ENCODE results near the gene ATG10. TPM values are rescaled to one million over a fixed set of nuclear protein-coding genes. Genes with fewer than 3 reads are reported as not detected.

Gene ATG10
- total and polyA plus RNA-seq, 2 donors (not counting 1 experiment from before 2014, with no cell fraction given), result 1.6 to 11.6 TPM

DNA sequence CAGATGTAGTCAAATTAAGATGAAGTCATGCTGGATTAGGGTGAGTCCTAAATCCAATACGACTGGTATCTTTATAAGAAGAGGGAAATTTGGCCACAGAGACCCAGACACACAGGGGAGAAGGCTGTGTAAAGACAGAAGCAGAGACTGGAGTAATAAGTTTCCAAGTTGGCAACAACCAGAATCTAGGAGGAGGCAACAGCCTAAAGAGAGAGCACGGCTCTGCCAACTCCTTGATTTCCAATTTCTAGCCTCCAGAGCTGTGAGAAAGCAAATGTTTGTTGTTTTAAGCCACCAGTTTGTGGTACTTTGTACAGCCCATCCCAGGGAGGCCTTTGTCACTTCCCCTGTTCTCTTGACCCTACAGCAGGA lies 74.4 kb downstream of the ATG10 start:
- no peak overlapping the region for H3K9ac ChIP-seq (ENCODE audit: low read length)
- Mint-ChIP-seq H3K4me1 (peaks cover 6% of the 10 kb centered on the region), H3K27me3 (no peaks in the 10 kb centered on the region), H3K4me3 (no peak overlapping the region), H3K9me3 (ENCODE audit: insufficient read depth) (no peaks in the 10 kb centered on the region), H3K27ac (no peak overlapping the region)
- H2AFZ ChIP-seq (ENCODE audit: insufficient read depth, low read depth, low read length, poor library complexity, severe bottlenecking), result no peak overlapping the region
- H3K9me3 ChIP-seq (ENCODE audit: control extremely low read depth in 1 of 3, control insufficient read depth in 2 of 3, insufficient read depth in 1 of 3, low read length in 2 of 3), result peaks cover 0 to 17% (median 9%) of the 10 kb centered on the region in 3 donors
- DNase-seq (no peak), ATAC-seq (ENCODE audit: low read depth) (no peak)
- ChIA-PET POLR2A (no interaction called here), CTCF (no interaction called here)
- H3K79me2 ChIP-seq (ENCODE audit: control insufficient read depth, insufficient read depth, low read length), result no peaks in the 10 kb centered on the region
- 100% methylated on average over 2 of the region's 2 CpGs for WGBS (ENCODE audit: insufficient coverage)
- no peak overlapping the region for H3K4me2 ChIP-seq (replicated peaks; ENCODE audit: low read depth, low read length, poor library complexity, severe bottlenecking)
- no peaks in the 10 kb centered on the region for H3K36me3 ChIP-seq (replicated peaks in 1 of 2; ENCODE audit: control extremely low read depth in 1 of 2, control insufficient read depth in 1 of 2, extremely low read depth in 1 of 2, insufficient read depth in 2 of 2, low read length in 1 of 2)
- no peaks in the 10 kb centered on the region for H3K27me3 ChIP-seq (replicated peaks in 1 of 4; ENCODE audit: control extremely low read depth in 1 of 4, control insufficient read depth in 3 of 4, insufficient read depth in 4 of 4, low read length in 3 of 4)
- intact Hi-C loops (cut with micrococcal nuclease), result no loop called here
- TF ChIP-seq EZH2 (IDR thresholded peaks at IDR 0.05; ENCODE audit: borderline replicate concordance, insufficient read depth, low read depth, low read length, poor library complexity, severe bottlenecking), result no peak
- TF ChIP-seq, protein P1, sequence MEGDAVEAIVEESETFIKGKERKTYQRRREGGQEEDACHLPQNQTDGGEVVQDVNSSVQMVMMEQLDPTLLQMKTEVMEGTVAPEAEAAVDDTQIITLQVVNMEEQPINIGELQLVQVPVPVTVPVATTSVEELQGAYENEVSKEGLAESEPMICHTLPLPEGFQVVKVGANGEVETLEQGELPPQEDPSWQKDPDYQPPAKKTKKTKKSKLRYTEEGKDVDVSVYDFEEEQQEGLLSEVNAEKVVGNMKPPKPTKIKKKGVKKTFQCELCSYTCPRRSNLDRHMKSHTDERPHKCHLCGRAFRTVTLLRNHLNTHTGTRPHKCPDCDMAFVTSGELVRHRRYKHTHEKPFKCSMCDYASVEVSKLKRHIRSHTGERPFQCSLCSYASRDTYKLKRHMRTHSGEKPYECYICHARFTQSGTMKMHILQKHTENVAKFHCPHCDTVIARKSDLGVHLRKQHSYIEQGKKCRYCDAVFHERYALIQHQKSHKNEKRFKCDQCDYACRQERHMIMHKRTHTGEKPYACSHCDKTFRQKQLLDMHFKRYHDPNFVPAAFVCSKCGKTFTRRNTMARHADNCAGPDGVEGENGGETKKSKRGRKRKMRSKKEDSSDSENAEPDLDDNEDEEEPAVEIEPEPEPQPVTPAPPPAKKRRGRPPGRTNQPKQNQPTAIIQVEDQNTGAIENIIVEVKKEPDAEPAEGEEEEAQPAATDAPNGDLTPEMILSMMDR (IDR thresholded peaks at IDR 0.05), result no peak
- no peaks in the 10 kb centered on the region for H3K4me1 ChIP-seq (ENCODE audit: control insufficient read depth in 2 of 2, insufficient read depth in 2 of 2, low read length in 2 of 2)
- H3K4me3 ChIP-seq (ENCODE audit: control extremely low read depth in 1 of 5, extremely low read depth in 1 of 5, insufficient read depth in 1 of 5, low read depth in 2 of 5, low read length in 4 of 5), result no peak overlapping the region
- no peaks in the 10 kb centered on the region for H4K20me1 ChIP-seq (ENCODE audit: control insufficient read depth, insufficient read depth, low read length, poor library complexity, severe bottlenecking)
- no peak overlapping the region for H3K27ac ChIP-seq (ENCODE audit: low read length in 2 of 2)

DNA sequence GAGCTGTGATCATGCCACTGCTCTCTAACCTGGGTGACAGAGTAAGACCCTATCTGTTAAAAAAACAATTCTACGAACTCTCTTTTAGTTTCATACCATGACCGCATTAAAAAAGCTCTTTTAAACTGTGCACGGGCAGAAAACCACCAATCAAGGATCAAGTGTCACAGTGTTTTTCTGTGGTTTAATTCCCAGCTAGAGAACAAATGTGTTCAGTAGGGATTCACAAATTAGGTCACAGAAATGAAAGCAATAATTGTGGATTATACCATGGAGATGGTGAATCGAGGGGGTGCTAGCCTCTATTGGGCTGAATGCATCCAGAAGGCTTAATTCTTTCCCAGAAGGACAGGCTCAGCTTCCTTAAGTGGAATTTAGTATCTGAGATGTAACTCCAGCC lies 79.1 kb downstream of the ATG10 start:
- H3K27ac ChIP-seq (ENCODE audit: low read length in 2 of 2), result no peak overlapping the region
- no peak overlapping the region for H2AFZ ChIP-seq (ENCODE audit: insufficient read depth, low read depth, low read length, poor library complexity, severe bottlenecking)
- H4K20me1 ChIP-seq (ENCODE audit: control insufficient read depth, insufficient read depth, low read length, poor library complexity, severe bottlenecking), result no peaks in the 10 kb centered on the region
- no peaks in the 10 kb centered on the region for H3K27me3 Mint-ChIP-seq
- no peak for ATAC-seq (ENCODE audit: low read depth)
- no peak for DNase-seq
- H3K4me2 ChIP-seq (replicated peaks; ENCODE audit: low read depth, low read length, poor library complexity, severe bottlenecking), result no peak overlapping the region
- no peaks in the 10 kb centered on the region for H3K36me3 ChIP-seq (replicated peaks in 1 of 2; ENCODE audit: control extremely low read depth in 1 of 2, control insufficient read depth in 1 of 2, extremely low read depth in 1 of 2, insufficient read depth in 2 of 2, low read length in 1 of 2)
- H3K4me1 ChIP-seq (ENCODE audit: control insufficient read depth in 2 of 2, insufficient read depth in 2 of 2, low read length in 2 of 2), result no peaks in the 10 kb centered on the region
- WGBS (ENCODE audit: insufficient coverage), result 100% methylated on average over 1 of the region's 4 CpGs
- intact Hi-C loops (cut with micrococcal nuclease), result no loop called here
- no peak overlapping the region for H3K4me3 ChIP-seq (ENCODE audit: control extremely low read depth in 1 of 5, extremely low read depth in 1 of 5, insufficient read depth in 1 of 5, low read depth in 2 of 5, low read length in 4 of 5)
- H3K4me1 Mint-ChIP-seq, result peaks cover 3% of the 10 kb centered on the region
- no peaks in the 10 kb centered on the region for H3K27me3 ChIP-seq (replicated peaks in 1 of 4; ENCODE audit: control extremely low read depth in 1 of 4, control insufficient read depth in 3 of 4, insufficient read depth in 4 of 4, low read length in 3 of 4)
- H3K9ac ChIP-seq (ENCODE audit: low read length), result no peak overlapping the region
- ChIA-PET POLR2A (no interaction called here), CTCF (no interaction called here)
- H3K4me3 Mint-ChIP-seq, result no peak overlapping the region
- no peaks in the 10 kb centered on the region for H3K9me3 ChIP-seq (ENCODE audit: control extremely low read depth in 1 of 3, control insufficient read depth in 2 of 3, insufficient read depth in 1 of 3, low read length in 2 of 3)
- H3K27ac Mint-ChIP-seq, result no peak overlapping the region
- H3K9me3 Mint-ChIP-seq (ENCODE audit: insufficient read depth), result no peaks in the 10 kb centered on the region
- TF ChIP-seq EZH2 (IDR thresholded peaks at IDR 0.05; ENCODE audit: borderline replicate concordance, insufficient read depth, low read depth, low read length, poor library complexity, severe bottlenecking), result no peak
- TF ChIP-seq, protein P1 (IDR thresholded peaks at IDR 0.05), result no peak
- H3K79me2 ChIP-seq (ENCODE audit: control insufficient read depth, insufficient read depth, low read length), result no peaks in the 10 kb centered on the region
